ENCODE results near the gene RTN4RL2. TPM values are rescaled to one million over a fixed set of nuclear protein-coding genes. Genes with fewer than 3 reads are reported as not detected.

Gene RTN4RL2
- total RNA-seq, 1 experiment from 2014 or later: 4.6 TPM

- no peak overlapping the region for H2AFZ ChIP-seq
- TF ChIP-seq CTCF (conservative IDR thresholded peaks at IDR 0.05) (no peak), EZH2 (IDR thresholded peaks at IDR 0.05; ENCODE audit: low read depth) (no peak)
- H3K4me3 ChIP-seq: no peak overlapping the region
- no peaks in the 10 kb centered on the region for H3K9me3 ChIP-seq (ENCODE audit: insufficient read depth, low read depth)
- H3K79me2 ChIP-seq (ENCODE audit: low read depth): no peaks in the 10 kb centered on the region
- H3K27me3 ChIP-seq (ENCODE audit: insufficient read depth, low read depth): no peaks in the 10 kb centered on the region
- no peak overlapping the region for H3K27ac ChIP-seq
- peaks cover 37% of the 10 kb centered on the region for H3K4me1 ChIP-seq (replicated peaks; ENCODE audit: insufficient read depth)
- BruUV-seq (replicated peaks): no TSS peak
- DNase-seq: no peak
- intact Hi-C loops (cut with micrococcal nuclease; ENCODE audit: unreplicated experiment): no loop called here
- no peak overlapping the region for H3K4me2 ChIP-seq
- no peaks in the 10 kb centered on the region for H3K36me3 ChIP-seq (ENCODE audit: low read depth)
- POLR2A ChIA-PET (ENCODE audit: unreplicated experiment): no interaction called here
- CTCF ChIA-PET: no interaction called here
- H3K9me2 ChIP-seq (ENCODE audit: insufficient read depth): no peaks in the 10 kb centered on the region
- H4K20me1 ChIP-seq (ENCODE audit: insufficient read depth): no peaks in the 10 kb centered on the region
- H3F3A ChIP-seq (ENCODE audit: insufficient read depth, low read depth): peaks cover 27% of the 10 kb centered on the region
Measured at GRCh38 chr11:57504511-57504910, 44.2 kb downstream of the RTN4RL2 start.

GRCh38 chr11:57506522-57506921 lies 46.2 kb downstream of the RTN4RL2 start:
- DNase-seq: no peak
- H3K4me2 ChIP-seq: no peak overlapping the region
- no peaks in the 10 kb centered on the region for H3K9me3 ChIP-seq (ENCODE audit: insufficient read depth, low read depth)
- intact Hi-C loops (cut with micrococcal nuclease; ENCODE audit: unreplicated experiment): no loop called here
- H2AFZ ChIP-seq: no peak overlapping the region
- peaks cover 21% of the 10 kb centered on the region for H3K4me1 ChIP-seq (replicated peaks; ENCODE audit: insufficient read depth)
- peaks cover 19% of the 10 kb centered on the region for H3F3A ChIP-seq (ENCODE audit: insufficient read depth, low read depth)
- H3K9me2 ChIP-seq (ENCODE audit: insufficient read depth): no peaks in the 10 kb centered on the region
- H3K27me3 ChIP-seq (ENCODE audit: insufficient read depth, low read depth): no peaks in the 10 kb centered on the region
- CTCF ChIA-PET: no interaction called here
- POLR2A ChIA-PET (ENCODE audit: unreplicated experiment): interaction anchor here (1.0 kb wide), 1 partner anchor 195 kb away, joined by 9 read pairs; no protein-coding TSS in a partner anchor
- no peaks in the 10 kb centered on the region for H4K20me1 ChIP-seq (ENCODE audit: insufficient read depth)
- H3K4me3 ChIP-seq: no peak overlapping the region
- H3K27ac ChIP-seq: no peak overlapping the region
- TF ChIP-seq EZH2 (IDR thresholded peaks at IDR 0.05; ENCODE audit: low read depth): no peak
- no peak for TF ChIP-seq CTCF (conservative IDR thresholded peaks at IDR 0.05)
- no TSS peak for BruUV-seq (replicated peaks)
- H3K36me3 ChIP-seq (ENCODE audit: low read depth): no peaks in the 10 kb centered on the region
- H3K79me2 ChIP-seq (ENCODE audit: low read depth): no peaks in the 10 kb centered on the region

GRCh38 chr11:57508341-57509170 lies 48.2 kb downstream of the RTN4RL2 start:
- H3K27ac ChIP-seq: no peak overlapping the region
- H3K79me2 ChIP-seq (ENCODE audit: low read depth): no peaks in the 10 kb centered on the region
- no peaks in the 10 kb centered on the region for H4K20me1 ChIP-seq (ENCODE audit: insufficient read depth)
- CTCF ChIA-PET: interaction anchor here (0.6 to 0.7 kb wide), 2 partner anchors 11 to 50 kb away, joined by 4 read pairs; no protein-coding TSS in a partner anchor
- no TSS peak for BruUV-seq (replicated peaks)
- no peaks in the 10 kb centered on the region for H3K9me2 ChIP-seq (ENCODE audit: insufficient read depth)
- POLR2A ChIA-PET (ENCODE audit: unreplicated experiment): no interaction called here
- DNase-seq: no peak
- no peak overlapping the region for H2AFZ ChIP-seq
- H3F3A ChIP-seq (ENCODE audit: insufficient read depth, low read depth): no peaks in the 10 kb centered on the region; the same call in 1 of the 2 replicates
- TF ChIP-seq EZH2 (IDR thresholded peaks at IDR 0.05; ENCODE audit: low read depth): no peak
- TF ChIP-seq CTCF (conservative IDR thresholded peaks at IDR 0.05): no peak
- intact Hi-C loops (cut with micrococcal nuclease; ENCODE audit: unreplicated experiment): no loop called here
- no peaks in the 10 kb centered on the region for H3K9me3 ChIP-seq (ENCODE audit: insufficient read depth, low read depth)
- no peaks in the 10 kb centered on the region for H3K36me3 ChIP-seq (ENCODE audit: low read depth)
- H3K4me1 ChIP-seq (replicated peaks; ENCODE audit: insufficient read depth): peaks cover 5% of the 10 kb centered on the region; the same call in 1 of the 2 replicates
- H3K4me2 ChIP-seq: no peak overlapping the region
- no peak overlapping the region for H3K4me3 ChIP-seq
- H3K27me3 ChIP-seq (ENCODE audit: insufficient read depth, low read depth): no peaks in the 10 kb centered on the region

Measured in PC-9 (cell line).